Cardiac fibroblast (primary cell): ENCODE results near the gene KCNJ10.

ENCODE experiments used
- DNase-seq, 2 donors: peaks; one replicate each; pipeline versions ENCODE4 v3.0.0 to v3.0.0-alpha.2; 2010; ENCODE audit warnings: low read depth in 2 of 2
- H3K4me3 ChIP-seq, 2 donors: replicated peaks in 1 of 2; 1 replicate in 1 of 2; 2 replicates in 1 of 2; pipeline ENCODE4 v1.5.1; 2011; ENCODE audit warnings: low read depth in 2 of 2, low read length in 2 of 2, mild to moderate bottlenecking in 2 of 2, moderate library complexity in 1 of 2
- CTCF ChIP-seq: IDR thresholded peaks from one replicate; pipeline ENCODE4 v1.5.1; 2011; ENCODE audit warnings: low read depth, mild to moderate bottlenecking, low read length, inconsistent platforms

KCNJ10 gene

GRCh38 chr1:159952932-159953331, 117.0 kb downstream of the KCNJ10 start:
- DNase-seq = no peak
- H3K4me3 ChIP-seq = no peak overlapping the region
- TF ChIP-seq CTCF = no peak

GRCh38 chr1:159951551-159951950, 118.4 kb downstream of the KCNJ10 start:
- no peak for DNase-seq
- no peak for TF ChIP-seq CTCF
- H3K4me3 ChIP-seq = no peak overlapping the region

- DNase-seq = no peak
- H3K4me3 ChIP-seq = no peak overlapping the region
- TF ChIP-seq CTCF = no peak
Observed at GRCh38 chr1:159951016-159951415, 118.9 kb downstream of the KCNJ10 start.

GRCh38 chr1:159949981-159950381, 120.0 kb downstream of the KCNJ10 start:
- TF ChIP-seq CTCF = no peak
- H3K4me3 ChIP-seq = no peak overlapping the region
- DNase-seq = no peak

GRCh38 chr1:159949123-159949522, 120.8 kb downstream of the KCNJ10 start:
- no peak overlapping the region for H3K4me3 ChIP-seq
- no peak for TF ChIP-seq CTCF
- no peak for DNase-seq
